ENCODE results near the gene CPZ.

CPZ gene

DNA sequence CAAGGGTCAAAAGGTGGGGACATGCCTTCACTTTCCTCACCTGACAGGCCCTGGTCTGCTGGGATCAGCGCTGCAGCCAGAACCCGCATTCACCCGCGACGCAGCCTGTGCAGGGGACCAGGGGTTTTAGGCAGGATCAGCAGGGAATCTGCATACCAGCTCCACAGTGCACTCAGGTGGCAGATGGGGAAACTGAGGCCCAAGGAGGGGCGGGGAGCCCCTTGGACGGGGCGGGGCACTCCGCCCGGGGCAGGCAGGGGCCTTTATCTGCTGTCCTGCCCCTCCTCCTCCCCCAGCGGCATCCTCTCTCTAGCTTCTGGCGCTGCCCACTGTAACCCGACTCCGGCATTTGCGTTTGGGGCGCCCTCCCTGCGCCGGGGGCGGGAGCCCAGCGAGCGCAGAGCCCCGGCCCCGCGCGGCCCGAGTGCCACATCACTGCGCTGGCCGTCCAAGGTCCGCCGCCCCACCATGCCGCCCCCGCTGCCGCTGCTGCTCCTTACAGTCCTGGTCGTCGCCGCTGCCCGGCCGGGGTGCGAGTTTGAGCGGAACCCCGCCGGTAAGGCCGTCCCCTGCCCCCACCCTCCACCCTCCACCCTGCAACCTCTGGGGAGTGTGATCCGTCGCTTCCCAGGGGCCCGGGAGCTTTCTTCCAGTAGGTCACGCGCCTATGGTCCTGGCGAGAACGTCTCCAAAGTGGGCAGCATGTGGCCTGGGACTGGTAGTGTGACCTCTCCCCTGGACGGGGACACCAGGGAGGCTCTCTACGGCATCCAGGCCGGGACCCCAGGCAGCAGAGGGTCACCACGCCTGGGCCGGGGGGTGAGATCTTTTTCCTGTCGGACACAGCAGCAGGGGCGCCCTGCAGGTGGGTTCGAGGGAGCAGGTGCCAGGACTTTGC lies at the start of gene CPZ:
TSS of gene CPZ (plus strand) at position 400 of the 898 bp plus-strand sequence. CDS start at position 469, 69 bp downstream.
- DNase-seq (ENCODE audit: low read depth) = no peak

DNA sequence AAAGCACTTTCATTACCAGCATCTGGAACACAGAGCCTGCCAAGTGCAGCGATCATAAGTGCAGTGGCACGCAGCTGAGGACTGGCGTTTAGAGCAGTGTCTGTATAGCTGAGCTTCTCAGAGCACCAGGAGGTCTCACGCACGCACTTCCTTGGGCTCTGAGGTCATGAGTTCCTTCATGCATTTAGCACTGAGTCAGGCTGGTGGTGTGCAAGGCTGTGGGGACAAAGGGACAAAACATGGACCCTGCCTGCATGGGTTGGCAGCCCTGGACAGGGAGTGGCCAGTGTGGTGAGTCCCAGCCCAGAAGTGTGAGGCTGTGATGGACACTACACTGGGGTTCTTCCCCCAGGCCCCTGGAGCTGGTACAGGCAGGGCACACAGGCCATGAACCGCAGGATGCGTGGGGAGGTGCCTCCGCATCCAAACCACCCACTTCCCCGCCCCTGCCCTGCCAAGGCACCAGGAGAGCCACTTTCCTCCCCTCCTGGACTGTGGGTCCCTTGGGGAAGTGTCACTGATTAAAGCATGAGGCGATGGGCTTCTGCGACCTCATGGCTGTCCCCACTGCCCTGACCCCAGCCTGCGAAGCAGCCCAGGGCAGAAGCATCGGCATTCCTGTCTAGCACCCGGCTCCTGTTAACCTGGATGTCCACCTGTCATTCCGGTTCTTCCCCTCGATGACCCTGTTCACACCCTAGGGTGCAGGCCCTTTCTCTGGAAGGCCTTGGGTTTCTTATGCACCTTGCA lies 49.6 kb upstream of the CPZ start:
- no peak for DNase-seq (ENCODE audit: low read depth)

DNA sequence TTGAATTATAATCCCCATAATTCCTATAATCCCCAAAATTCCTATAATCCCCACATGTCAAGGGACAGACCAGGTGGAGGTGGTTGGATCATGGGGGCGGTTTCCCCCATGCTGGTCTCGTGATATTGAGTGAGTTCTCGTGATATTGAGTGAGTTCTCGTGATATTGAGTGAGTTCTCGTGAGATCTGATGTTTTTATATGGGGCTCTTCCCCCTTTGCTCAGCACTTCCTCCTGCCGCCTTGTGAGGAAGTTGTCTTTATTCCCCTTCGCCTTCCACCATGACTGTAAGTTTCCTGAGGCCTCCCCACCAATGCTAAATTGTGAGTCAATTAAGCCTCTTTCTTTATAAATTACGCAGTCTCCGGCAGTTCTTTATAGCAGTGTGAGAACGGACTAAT lies 48.9 kb upstream of the CPZ start:
- DNase-seq (ENCODE audit: low read depth) = no peak

DNA sequence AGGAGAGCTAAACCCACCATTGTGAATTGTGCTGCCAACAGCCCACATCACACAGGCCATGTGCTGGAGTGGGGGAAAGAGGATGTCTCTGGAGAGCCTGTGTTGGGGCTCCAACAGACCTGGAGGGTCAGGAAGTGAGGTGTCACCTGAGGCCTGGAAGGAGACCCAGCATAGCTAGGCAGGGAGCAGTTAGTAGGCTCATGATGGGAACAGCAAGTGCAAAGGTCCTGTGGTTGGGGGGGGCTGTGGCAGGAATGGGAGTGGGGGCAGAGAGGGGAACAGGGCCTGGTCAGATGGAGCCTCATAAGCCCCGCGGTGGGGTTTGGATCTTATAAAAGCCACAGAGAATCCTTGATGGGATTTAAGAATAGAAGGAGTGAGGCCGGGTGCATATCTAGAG lies 48.3 kb upstream of the CPZ start:
- DNase-seq (ENCODE audit: low read depth) = no peak

DNA sequence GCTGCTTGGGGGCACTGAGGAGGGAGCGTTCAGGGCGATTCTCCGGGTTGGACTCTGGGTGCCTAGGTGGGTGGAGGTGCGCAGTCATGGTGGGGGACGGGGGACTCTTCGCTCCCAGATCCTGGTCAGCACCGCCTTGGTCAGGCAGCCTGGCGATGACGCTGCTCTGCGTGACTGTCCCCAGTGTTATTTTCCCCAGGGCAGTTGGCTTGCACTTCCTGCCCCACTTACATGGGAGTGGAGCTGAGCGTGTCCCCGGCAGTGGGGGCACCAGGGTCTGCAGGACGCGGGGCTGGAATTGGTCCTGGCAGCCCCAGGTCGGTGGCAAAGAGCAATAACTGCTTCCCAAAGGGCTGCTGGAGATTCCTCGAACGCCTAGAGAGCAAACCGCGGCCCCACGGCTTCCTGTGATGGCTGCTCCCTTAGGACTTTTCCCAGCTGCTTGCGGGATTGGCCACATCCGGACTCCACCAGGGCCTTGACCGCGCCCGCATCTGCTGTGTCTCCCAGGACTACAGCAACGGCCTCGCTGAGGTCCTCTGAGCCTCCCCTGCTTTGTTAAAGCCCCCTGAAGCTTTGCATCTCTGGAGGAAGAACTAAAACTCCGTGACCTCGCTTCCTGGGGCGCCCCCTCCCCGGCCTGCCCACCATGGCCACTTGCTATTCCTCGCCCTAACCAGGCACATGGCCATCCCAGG lies 47.7 kb upstream of the CPZ start:
- DNase-seq (ENCODE audit: low read depth) = no peak

DNA sequence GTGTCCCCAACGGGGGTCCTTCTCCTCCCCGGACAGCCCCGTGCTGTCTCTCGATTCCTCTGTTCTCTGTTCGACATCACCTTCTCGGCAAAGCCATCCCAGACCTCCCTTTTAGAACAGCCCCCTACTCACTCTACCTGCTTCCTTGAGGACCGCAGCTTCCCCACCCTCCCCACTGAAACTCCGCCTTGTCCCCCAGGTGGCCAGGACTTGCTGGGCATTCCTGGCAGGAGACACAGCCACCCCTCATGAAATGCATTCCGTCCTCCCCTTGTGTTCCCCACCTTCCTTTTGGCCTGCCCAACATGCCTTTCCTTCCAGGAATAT lies 47.2 kb upstream of the CPZ start:
- DNase-seq (ENCODE audit: low read depth) = no peak

DNA sequence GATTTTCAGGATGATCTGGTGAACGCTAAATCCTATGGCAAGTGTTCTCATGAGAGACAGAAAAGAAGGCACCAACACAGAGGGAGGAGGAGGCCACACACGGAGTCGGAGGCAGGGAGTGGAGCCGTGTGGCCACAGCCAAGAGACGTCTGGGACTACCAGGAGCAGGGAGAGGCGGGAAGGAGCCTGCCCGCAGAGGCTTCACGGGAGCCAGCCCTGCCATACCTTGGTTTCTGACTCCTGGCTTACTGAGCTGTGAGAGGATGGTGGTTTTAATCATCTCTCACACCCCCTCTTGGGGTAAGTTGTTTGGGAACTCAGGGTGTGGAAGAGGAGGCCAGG lies 45.8 kb upstream of the CPZ start:
- no peak for DNase-seq (ENCODE audit: low read depth)

DNA sequence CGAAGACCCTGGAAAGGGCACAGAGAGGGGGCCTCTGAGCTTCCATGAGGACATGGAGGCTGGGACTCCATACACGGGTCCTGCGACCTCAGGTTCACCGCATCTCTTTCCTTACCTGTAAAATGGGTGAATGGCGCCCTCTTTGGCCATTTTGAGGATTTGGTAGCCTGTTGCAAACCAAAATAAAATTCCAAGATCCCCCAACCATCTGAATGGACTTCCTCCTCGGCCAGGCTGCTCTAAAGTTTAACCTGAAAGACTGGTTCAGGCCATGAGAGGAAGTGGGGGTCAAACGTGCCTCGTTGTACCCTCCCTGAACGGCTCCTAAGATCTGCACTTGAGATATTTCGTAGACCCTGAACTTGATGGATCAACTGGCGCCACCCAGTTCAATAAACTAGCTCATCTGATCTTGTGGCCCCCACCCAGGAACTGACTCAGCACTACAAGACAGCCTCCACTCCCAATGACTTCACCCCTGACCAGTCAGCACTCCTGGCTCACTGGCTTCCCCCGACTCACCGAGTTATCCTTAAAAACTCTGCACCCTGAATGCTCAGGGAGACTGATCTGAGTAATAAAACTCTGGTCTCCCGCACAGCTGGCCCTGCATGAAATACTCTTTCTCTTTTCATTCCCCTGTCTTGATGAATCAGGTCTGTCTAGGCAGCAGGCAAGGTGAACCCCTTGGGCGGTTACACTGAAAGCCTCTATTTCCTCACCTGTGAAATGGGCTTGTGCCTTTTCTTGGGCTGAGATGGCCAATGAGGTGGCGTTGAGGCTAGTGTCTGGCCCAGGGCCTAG lies 45.3 kb upstream of the CPZ start:
- DNase-seq (ENCODE audit: low read depth) = no peak

DNA sequence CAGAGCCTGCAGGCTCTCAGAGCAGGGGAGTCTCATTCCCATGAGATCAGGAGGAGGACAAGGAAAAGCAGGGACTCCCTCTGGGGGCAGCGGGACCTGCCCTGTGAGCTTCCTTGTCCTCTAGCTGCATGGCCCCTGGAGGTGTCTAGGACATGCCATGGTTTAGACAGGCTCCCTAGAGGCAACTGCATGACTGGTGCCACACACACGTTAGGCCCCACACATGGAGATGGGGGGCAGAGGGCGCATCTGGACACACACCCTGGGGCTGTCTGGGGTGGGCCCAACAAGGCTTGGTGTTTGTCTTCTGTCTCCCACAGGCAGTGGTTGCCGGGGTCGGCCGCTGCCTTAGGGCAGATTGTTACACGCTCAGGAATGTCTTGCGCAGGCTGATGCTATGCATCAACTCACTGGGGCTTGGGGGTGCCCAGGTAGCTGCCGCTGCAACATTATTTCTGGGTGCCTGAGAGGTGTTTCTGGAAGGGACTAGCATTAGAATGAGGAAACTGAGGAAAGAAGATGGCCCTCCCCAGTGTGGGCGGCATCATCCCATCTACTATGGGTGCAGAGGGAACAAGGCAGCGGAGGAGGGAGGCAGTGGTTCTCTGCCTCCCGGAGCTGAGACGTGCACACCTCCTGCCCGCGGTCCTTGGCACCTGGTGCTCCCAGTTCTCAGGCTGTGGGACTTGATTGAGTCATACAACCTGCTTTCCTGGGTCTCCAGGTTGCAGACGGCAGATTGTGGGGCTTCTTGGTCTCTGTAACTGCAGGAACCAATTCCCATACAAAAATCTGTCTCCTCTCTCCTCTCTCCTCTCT lies 44.4 kb upstream of the CPZ start:
- no peak for DNase-seq (ENCODE audit: low read depth)

DNA sequence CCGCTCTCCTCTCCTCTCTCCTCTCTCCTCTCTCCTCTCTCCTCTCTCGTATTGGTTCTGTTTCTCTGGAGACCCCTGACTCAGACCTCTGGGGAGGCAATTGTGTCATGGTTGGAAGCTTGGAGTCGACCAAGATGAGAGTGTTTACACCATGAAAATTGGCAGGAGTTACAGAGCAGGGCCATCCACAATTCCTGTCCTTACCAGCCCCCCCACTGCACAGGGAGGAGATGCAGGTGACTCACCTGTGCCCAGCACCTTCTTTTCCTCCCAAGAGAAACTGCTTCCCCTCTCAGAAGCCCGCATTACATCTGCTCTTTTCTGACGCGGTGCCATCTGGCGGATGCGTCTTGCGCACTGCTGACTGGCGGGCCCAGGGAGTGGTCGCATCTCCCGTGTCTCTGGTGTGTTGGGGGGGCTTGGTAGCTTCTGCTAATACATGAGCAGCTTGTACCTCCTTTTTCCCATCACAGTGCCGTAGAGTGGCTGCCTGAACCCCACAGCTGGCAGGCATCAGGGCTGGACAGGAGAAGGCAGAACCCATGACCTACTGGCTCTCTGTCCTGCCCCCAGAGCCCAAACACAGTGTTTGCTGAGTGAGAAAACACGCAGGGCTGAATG lies 43.7 kb upstream of the CPZ start:
- DNase-seq (ENCODE audit: low read depth) = no peak

DNA sequence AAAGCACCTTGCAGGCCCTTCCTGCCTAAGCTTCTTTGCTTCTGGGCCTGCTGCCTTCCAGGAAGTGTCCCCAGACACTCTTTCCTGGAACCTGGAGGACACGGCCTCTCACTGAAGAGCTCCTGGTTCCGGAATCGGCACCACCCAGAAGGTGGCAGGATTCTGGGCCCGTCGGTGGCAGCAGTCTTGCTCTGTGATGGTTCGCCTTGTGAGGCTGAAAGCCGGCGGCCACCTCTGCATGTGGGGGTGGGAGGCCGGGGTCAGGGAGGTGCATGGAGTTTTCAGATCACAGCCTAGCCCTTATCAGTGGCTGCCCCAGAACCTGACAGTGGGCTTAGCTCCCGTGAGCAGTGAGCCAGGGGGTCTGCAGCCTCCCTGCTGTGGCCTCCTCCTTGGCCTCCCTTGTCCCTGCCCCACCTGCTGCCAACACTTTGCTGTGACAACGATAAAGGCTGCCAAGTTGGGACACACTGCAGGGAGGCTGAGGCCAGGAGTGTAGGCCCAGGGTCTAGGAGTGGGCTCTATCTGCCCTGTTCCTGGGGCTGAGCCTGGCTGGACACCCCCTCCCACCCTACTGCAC lies 43.1 kb upstream of the CPZ start:
- no peak for DNase-seq (ENCODE audit: low read depth)

DNA sequence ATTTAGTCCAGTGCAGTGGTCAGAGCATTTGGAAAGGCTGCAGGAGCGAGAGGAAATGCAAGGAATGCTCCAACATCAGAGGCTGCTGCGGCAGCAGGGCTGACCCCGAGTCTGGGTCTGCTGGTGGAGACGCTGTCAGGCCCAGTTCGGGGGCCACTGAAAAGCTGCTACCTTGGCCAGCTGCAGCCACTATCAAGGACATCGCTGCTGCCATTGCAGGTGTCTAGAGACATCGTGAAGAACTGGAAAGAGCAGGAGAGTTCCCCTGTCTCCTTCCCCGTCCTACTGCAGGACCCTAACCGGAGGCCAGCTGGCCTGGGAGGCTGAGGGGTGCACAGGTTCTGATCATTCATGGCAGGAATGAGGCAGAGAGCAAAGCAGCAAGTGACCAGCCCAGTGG lies 41.9 kb upstream of the CPZ start:
- no peak for DNase-seq (ENCODE audit: low read depth)

DNA sequence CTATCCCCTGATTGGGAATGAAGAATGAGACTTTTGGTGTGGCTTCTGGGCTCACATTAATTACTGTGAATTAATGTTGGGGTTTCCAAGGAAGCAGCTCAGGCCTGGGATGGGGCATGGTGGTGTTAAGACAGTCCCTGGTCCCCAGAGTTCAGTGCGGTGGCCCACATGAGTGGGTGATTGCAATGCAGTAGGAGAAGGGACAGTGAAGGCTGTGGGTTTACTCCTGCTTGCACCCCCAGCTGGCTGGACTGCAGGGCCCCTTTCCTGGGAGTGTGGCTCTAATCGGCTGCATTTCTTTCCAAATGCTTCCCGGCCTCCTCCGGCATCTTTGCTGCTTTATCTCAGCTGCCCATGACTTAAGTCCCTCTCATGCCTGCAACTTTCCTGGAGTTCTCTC lies 40.5 kb upstream of the CPZ start:
- DNase-seq (ENCODE audit: low read depth) = no peak

DNA sequence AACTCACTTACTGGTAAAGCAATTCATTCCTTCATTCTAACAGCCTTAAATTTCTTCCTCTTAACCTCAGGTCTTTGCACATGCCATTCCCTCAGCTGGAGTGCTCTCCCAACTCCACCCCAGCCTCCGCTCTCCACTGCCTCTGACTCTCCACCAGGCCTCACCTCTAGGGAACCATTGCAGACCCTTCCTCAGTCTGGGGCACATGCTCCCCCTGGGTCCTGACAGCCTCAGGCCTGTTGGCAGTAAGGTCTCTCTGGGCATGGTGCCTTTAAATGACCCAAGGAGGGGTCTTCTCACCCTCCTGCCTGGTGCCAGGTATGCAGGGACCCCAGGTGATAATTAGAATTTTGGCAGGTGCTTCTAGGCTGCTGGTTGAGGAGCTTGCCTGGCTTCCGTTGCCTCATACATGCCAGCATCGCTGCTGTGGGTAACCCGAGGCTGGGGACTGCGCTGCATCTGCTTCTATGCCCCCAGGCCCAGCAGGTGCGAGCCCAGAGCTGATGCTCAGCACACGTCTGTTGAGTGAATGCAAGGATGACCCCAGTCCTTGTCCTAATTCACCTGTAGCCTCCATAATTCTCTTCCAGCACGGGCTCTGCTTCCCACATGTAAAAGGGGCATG lies 39.9 kb upstream of the CPZ start:
- DNase-seq (ENCODE audit: low read depth) = no peak

DNA sequence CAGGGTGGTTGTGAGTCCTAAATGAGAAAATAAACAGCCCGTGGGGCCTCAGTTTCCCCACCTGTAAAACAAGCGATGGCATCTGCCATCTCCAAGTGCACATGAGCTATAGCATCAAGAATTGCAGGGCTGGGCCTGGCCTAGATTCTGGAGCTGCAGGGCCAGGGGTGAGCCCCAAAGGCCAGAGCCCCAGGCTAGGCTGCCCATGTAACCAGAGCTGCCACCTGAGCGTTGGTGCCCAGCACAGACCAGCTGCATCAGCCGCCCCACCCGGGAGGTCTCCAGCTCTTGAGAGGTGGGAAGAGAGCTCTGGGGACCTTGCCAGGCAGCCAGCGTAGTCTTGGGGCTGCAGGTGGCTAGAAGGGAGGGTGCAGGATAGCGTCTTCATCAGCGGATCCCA lies 39.3 kb upstream of the CPZ start:
- no peak for DNase-seq (ENCODE audit: low read depth)

DNA sequence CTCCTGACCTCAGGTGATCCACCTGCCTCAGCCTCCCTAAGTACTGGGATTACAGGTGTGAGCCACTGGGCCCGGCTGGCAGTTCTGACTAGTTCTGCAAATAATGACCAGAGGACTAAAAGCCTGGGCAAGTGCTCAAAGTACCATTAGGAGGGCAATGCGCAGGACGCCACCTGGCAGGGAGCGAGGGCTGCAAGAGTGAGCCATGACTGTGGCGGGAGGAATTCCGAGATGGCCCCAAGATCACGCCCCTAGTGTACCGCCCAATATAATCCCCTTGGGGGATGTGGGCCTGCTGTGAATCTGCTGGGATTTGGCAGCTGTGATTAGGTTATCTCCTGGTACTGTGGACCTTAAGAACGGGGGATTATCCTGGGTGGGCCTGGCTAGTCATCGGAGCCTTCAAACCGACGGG lies 38.6 kb upstream of the CPZ start:
- no peak for DNase-seq (ENCODE audit: low read depth)

DNA sequence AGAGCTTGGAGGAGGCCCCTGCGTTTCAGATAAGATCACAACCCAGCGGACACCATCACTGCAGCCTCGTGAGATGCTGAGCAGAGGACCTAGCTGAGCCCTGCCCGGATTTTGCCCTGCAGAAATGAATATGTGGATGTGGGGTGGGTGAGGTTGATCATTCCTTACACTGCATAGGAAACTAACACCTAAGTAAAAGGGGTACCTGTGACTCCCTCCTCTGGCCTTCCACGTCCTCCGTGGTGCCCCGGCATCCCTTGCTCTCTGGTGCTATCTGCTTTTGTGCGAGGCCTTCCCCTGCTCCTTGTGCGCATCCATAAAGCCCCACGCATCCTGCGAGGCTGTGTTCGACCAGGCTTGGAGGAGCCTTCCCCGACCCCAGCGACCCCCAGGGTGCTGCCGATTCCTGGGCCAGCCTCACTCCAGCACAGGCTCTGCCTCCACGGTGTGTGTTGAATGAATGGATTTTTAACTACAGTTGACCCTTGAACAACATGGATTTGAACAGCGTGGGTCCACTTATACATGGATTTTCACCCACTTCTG lies 37.9 kb upstream of the CPZ start:
- no peak for DNase-seq (ENCODE audit: low read depth)

DNA sequence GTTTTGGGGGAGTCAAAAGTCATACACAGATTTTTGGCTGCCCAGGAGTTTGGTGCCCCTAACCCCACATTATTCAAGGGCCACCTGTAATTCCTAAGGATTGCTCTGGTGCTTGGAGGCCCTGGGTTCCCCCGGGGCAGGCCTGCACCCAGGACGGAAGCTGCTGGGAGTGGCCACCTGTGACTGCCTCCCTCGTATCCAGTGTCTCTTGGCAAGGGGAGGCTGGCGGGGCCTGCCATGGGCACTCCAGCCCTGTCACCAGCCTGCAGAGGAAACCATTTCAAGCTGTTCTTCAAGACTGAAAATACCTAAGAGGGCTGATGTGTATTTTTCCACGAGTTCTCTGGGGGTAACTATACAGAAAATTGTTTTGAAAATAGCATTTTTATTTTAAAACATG lies 36.8 kb upstream of the CPZ start:
- DNase-seq (ENCODE audit: low read depth) = no peak

DNA sequence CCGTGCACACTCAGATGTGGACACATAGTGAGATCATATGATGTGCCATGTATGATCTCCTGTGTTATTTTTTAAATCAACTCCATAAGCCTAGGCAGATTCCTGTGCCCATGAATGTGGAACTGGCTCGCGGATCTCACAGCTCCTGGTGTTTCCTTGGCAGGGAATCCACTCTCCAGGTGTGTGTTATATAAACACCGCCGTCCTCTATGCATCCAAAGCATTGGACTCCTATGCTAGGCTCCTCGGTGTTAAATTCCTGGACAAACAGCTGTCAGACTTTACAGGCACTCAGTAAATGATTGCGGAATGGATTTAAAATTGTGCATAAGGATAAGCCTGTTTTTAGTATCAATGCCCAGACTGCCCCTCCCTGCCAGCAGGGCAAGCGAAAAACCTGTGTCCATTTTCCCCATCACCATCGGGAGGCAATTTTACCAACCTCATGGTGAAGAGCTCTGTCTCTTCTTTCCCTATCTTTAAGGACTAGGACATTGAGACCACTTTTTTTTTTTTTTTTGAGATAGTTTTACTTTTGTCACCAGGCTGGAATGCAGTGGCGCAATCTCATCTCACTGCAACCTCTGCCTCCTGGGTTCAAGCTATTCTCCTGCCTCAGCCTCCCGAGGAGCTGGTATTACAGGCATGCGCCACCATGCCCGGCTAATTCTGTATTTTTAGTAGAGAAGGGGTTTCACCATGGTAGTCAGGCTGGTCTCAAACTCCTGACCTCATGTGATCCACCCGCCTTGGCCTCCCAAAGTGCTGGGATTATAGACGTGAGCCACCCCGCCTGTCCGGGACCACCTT lies 36.0 kb upstream of the CPZ start:
- DNase-seq (ENCODE audit: low read depth) = no peak
